Stimulated activated CD4-positive, alpha-beta T cell treated with anti-CD3 and anti-CD28 coated beads, Interleukin-2, amount 100 ng/mL, for 4 hours (primary cell): ENCODE results near the gene KLC3.
"Not testable (repeated sequence)": the region's sequence is repeated elsewhere in the genome, so short reads cannot be mapped to it uniquely, and the experiment has no call there.

Source experiments
- DNase-seq: peaks from one replicate; pipeline ENCODE4 v3.0.0-alpha.2; 2020; ENCODE audit warnings: low read depth

The KLC3 gene

GRCh38 chr19:45320997-45321775, 19.4 kb upstream of the KLC3 start:
- DNase-seq = no peak

GRCh38 chr19:45321848-45322247, 18.7 kb upstream of the KLC3 start:
- DNase-seq = no peak

- no peak for DNase-seq
Measured at GRCh38 chr19:45322311-45322710, 18.2 kb upstream of the KLC3 start.

- DNase-seq = no peak
Measured at GRCh38 chr19:45322744-45323281, 17.7 kb upstream of the KLC3 start, which contains the start of gene CKM. CKM (minus strand) TSS chr19:45322875; CDS start chr19:45319713, 3,162 bp downstream.

GRCh38 chr19:45323671-45324081, 16.9 kb upstream of the KLC3 start:
- DNase-seq = no peak

GRCh38 chr19:45324349-45324907, 16.1 kb upstream of the KLC3 start:
- DNase-seq = no peak

GRCh38 chr19:45327404-45328143, 13.0 kb upstream of the KLC3 start:
- no peak for DNase-seq

- no peak for DNase-seq
Measured at GRCh38 chr19:45331411-45331810, 9.1 kb upstream of the KLC3 start.

- no peak for DNase-seq
Measured at GRCh38 chr19:45333609-45334303, 6.8 kb upstream of the KLC3 start.

- DNase-seq = not testable (repeated sequence)
Measured at GRCh38 chr19:45334881-45335280, 5.7 kb upstream of the KLC3 start.

GRCh38 chr19:45336696-45337251, 3.8 kb upstream of the KLC3 start:
- no peak for DNase-seq

- no peak for DNase-seq
Measured at GRCh38 chr19:45339629-45340028, 921 bp upstream of the KLC3 start.

GRCh38 chr19:45340899-45341453, 426 bp downstream of the KLC3 start:
- no peak for DNase-seq

- DNase-seq = no peak
Measured at GRCh38 chr19:45342911-45343310, 2.4 kb downstream of the KLC3 start.

- no peak for DNase-seq
Measured at GRCh38 chr19:45344621-45345505, 4.3 kb downstream of the KLC3 start.

GRCh38 chr19:45345506-45345860, 4.9 kb downstream of the KLC3 start:
- no peak for DNase-seq

- DNase-seq = no peak
Measured at GRCh38 chr19:45346449-45346848, 5.9 kb downstream of the KLC3 start.

GRCh38 chr19:45347570-45348366, 7.2 kb downstream of the KLC3 start:
- no peak for DNase-seq

- DNase-seq = no peak
Measured at GRCh38 chr19:45348367-45349125, 8.0 kb downstream of the KLC3 start.
